ENCODE results near the gene RSF1. TPM values are rescaled to one million over a fixed set of nuclear protein-coding genes. Genes with fewer than 3 reads are reported as not detected.
"Not testable (repeated sequence)": the region's sequence is repeated elsewhere in the genome, so short reads cannot be mapped to it uniquely, and the experiment has no call there.

The RSF1 gene
- 33.3 TPM for polyA plus RNA-seq (ENCODE audit: insufficient read length)

GRCh38 chr11:77820565-77821348 lies at the start of gene RSF1, which contains the start of gene AAMDC:
RSF1 (minus strand) TSS chr11:77820722; CDS start chr11:77820714, 8 bp downstream.
AAMDC (plus strand) TSS chr11:77821144; CDS start chr11:77842497, 21,353 bp downstream.
- DNase-seq (ENCODE audit: low read depth), result peak; percentile 94

GRCh38 chr11:77868744-77869143 lies 48.2 kb upstream of the RSF1 start:
- DNase-seq (ENCODE audit: low read depth), result no peak

- DNase-seq (ENCODE audit: low read depth), result no peak
Observed at GRCh38 chr11:77866336-77866735, 45.8 kb upstream of the RSF1 start.

GRCh38 chr11:77865805-77866204 lies 45.3 kb upstream of the RSF1 start:
- no peak for DNase-seq (ENCODE audit: low read depth)

- DNase-seq (ENCODE audit: low read depth), result not testable (repeated sequence)
Observed at GRCh38 chr11:77861444-77861843, 40.9 kb upstream of the RSF1 start.

- DNase-seq (ENCODE audit: low read depth), result not testable (repeated sequence)
Observed at GRCh38 chr11:77857906-77858457, 37.5 kb upstream of the RSF1 start.

- no peak for DNase-seq (ENCODE audit: low read depth)
Observed at GRCh38 chr11:77854838-77855237, 34.3 kb upstream of the RSF1 start.

GRCh38 chr11:77851503-77851902 lies 31.0 kb upstream of the RSF1 start:
- no peak for DNase-seq (ENCODE audit: low read depth)

- DNase-seq (ENCODE audit: low read depth), result not testable (repeated sequence)
Observed at GRCh38 chr11:77843700-77844099, 23.2 kb upstream of the RSF1 start.

GRCh38 chr11:77842441-77843121 lies 22.1 kb upstream of the RSF1 start:
- DNase-seq (ENCODE audit: low read depth), result no peak

- no peak for DNase-seq (ENCODE audit: low read depth)
Observed at GRCh38 chr11:77833302-77833701, 12.8 kb upstream of the RSF1 start.

- no peak for DNase-seq (ENCODE audit: low read depth)
Observed at GRCh38 chr11:77828926-77829325, 8.4 kb upstream of the RSF1 start.

- DNase-seq (ENCODE audit: low read depth), result no peak
Observed at GRCh38 chr11:77823775-77824174, 3.3 kb upstream of the RSF1 start.

GRCh38 chr11:77822126-77822525 lies 1.6 kb upstream of the RSF1 start:
- DNase-seq (ENCODE audit: low read depth), result not testable (repeated sequence)

GRCh38 chr11:77821349-77821851 lies 878 bp upstream of the RSF1 start:
- no peak for DNase-seq (ENCODE audit: low read depth)

GRCh38 chr11:77819921-77820564 lies 479 bp downstream of the RSF1 start:
- DNase-seq (ENCODE audit: low read depth), result no peak

GRCh38 chr11:77819411-77819920 lies 1.1 kb downstream of the RSF1 start:
- peak; percentile 78 for DNase-seq (ENCODE audit: low read depth)

GRCh38 chr11:77815459-77815858 lies 5.1 kb downstream of the RSF1 start:
- no peak for DNase-seq (ENCODE audit: low read depth)

GRCh38 chr11:77814848-77815247 lies 5.7 kb downstream of the RSF1 start:
- no peak for DNase-seq (ENCODE audit: low read depth)

- DNase-seq (ENCODE audit: low read depth), result no peak
Observed at GRCh38 chr11:77813256-77813655, 7.3 kb downstream of the RSF1 start.

- no peak for DNase-seq (ENCODE audit: low read depth)
Observed at GRCh38 chr11:77806993-77807392, 13.5 kb downstream of the RSF1 start.

- DNase-seq (ENCODE audit: low read depth), result no peak
Observed at GRCh38 chr11:77806415-77806814, 14.1 kb downstream of the RSF1 start.

Measured in forelimb muscle (tissue), 1 donor.